SK-N-MC (cell line): ENCODE results near the gene PRR36.

ENCODE experiments used
- DNase-seq: peaks from one replicate; pipeline ENCODE4 v3.0.0-alpha.2; 2011; ENCODE audit warnings: low read depth, low spot score
- H3K27ac ChIP-seq: fragments of 200-600 bp; sonication (generic); 2 replicates; pipeline ENCODE4 v1.5.1; 2016; ENCODE audit warnings: mixed run types
- H3K36me3 ChIP-seq: fragments of 200-600 bp; sonication (generic); 2 replicates; pipeline ENCODE4 v1.6.1; 2017; ENCODE audit warnings: antibody characterized with exemption, low read length, mixed read lengths; ENCODE audit not compliant: insufficient read depth
- H3K4me3 ChIP-seq: fragments of 200-600 bp; sonication (generic); 2 replicates; pipeline ENCODE4 v1.5.1; 2016
- H3K9ac ChIP-seq: fragments of 200-600 bp; sonication (generic); 2 replicates; pipeline ENCODE4 v1.8.0; 2017; ENCODE audit warnings: mixed run types, mixed read lengths; ENCODE audit not compliant: insufficient read length
- H3K9me3 ChIP-seq: fragments of 200-600 bp; sonication (generic); 2 replicates; pipeline ENCODE4 v1.6.1; 2017; ENCODE audit warnings: low read depth, mild to moderate bottlenecking, antibody characterized with exemption, low read length, moderate library complexity, mixed read lengths
- EZH2 ChIP-seq: fragments of 200-600 bp; sonication (generic); IDR thresholded peaks from one replicate; pipeline ENCODE4 v1.6.1; 2017; ENCODE audit warnings: antibody characterized with exemption
- FOXP2 ChIP-seq: optimal IDR thresholded peaks from 2 replicates; pipeline ENCODE3; 2011; ENCODE audit warnings: mild to moderate bottlenecking, moderate library complexity; ENCODE audit not compliant: insufficient read depth; ENCODE audit errors: extremely low read length, control extremely low read depth
- POLR2AphosphoS5 ChIP-seq: IDR thresholded peaks from 2 replicates; pipeline ENCODE4 v1.6.1; 2012; ENCODE audit warnings: mild to moderate bottlenecking, low read depth, low read length, borderline replicate concordance

Gene PRR36

DNA sequence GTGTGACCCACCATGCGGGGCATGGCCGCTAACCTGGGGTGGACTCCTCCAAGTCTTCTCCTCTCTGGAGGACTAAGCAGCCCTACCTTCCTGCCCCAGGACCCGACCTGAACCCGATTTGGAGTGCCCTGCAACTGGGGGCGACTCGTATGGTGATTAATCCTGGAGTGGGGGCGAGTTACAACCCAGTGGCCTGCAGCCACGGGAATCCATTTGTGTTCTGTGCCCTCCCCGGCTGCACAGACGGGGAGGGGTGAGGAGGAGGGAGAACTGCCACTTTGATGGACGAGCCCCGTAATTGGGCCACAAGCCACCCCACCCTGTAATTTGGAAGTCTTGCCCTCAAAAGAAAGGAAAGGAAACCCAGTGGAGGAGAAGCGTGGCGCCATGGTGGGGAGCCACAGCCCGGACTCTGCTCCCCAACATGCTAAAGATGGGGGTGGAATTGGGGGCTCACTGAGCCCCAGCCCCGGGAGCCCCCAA, 18.0 kb downstream of the PRR36 start:
- TF ChIP-seq EZH2 (no peak), FOXP2 (no peak), POLR2AphosphoS5 (no peak)
- H3K9ac ChIP-seq, result no peak overlapping the region
- no peak overlapping the region for H3K4me3 ChIP-seq
- H3K9me3 ChIP-seq, result no peaks in the 10 kb centered on the region
- H3K36me3 ChIP-seq, result no peaks in the 10 kb centered on the region
- H3K27ac ChIP-seq, result no peak overlapping the region
- DNase-seq, result no peak

DNA sequence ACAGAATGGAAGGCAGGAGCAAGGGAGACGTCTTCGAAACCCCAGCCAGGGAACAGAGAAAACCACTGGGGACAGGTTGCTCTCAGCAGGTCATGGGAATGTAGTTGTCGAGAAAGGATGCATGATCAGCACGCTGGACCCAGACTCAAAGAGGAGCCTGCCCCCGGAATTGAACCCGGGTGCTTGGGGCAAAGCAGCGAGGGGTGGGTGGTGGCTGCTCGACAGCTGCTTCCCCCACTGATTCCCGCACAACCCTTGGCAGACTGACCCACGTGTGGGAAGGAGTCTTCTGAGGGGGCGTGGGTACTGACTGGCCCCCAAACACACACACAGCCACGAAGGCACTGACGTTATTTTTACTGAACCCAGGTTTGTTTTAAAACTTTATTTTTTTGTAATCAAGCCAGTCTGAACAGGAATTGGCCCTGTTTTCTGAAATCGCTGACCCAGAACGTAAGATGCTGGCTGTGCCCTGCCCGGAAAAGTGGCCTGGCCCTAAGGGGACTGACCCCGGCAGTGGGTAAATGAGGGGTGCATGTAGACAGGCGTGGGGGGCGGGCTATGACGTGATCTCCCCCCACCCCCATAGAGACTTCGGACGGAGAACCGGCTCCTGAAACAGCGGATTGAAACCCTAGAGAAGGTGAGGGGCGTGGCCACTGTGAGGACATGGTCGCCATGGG, 18.6 kb downstream of the PRR36 start:
- no peak overlapping the region for H3K9ac ChIP-seq
- TF ChIP-seq EZH2 (no peak), POLR2AphosphoS5 (no peak), FOXP2 (no peak)
- H3K9me3 ChIP-seq, result no peaks in the 10 kb centered on the region
- H3K27ac ChIP-seq, result no peak overlapping the region
- no peaks in the 10 kb centered on the region for H3K36me3 ChIP-seq
- no peak for DNase-seq
- H3K4me3 ChIP-seq, result no peak overlapping the region

DNA sequence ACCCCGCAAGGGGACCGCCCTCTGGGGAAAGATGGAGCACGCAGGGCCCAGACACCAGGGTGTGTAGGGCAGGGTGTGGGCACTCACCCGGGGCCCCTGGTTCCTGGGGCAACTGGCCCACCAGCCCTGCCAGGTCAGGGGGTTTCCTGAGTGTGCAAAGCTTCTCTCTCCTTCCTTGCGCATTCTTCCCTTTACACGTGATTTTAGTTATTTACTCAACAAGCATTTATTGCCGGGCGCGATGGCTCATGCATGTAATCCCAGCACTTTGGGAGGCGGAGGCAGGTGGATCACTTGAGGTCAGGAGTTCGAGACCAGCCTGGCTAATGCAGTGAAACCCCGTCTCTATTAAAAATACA, 20.4 kb downstream of the PRR36 start:
- H3K36me3 ChIP-seq, result no peaks in the 10 kb centered on the region
- H3K4me3 ChIP-seq, result no peak overlapping the region
- H3K9ac ChIP-seq, result no peak overlapping the region
- no peak for TF ChIP-seq POLR2AphosphoS5
- no peak overlapping the region for H3K27ac ChIP-seq
- H3K9me3 ChIP-seq, result no peaks in the 10 kb centered on the region
- no peak for DNase-seq

DNA sequence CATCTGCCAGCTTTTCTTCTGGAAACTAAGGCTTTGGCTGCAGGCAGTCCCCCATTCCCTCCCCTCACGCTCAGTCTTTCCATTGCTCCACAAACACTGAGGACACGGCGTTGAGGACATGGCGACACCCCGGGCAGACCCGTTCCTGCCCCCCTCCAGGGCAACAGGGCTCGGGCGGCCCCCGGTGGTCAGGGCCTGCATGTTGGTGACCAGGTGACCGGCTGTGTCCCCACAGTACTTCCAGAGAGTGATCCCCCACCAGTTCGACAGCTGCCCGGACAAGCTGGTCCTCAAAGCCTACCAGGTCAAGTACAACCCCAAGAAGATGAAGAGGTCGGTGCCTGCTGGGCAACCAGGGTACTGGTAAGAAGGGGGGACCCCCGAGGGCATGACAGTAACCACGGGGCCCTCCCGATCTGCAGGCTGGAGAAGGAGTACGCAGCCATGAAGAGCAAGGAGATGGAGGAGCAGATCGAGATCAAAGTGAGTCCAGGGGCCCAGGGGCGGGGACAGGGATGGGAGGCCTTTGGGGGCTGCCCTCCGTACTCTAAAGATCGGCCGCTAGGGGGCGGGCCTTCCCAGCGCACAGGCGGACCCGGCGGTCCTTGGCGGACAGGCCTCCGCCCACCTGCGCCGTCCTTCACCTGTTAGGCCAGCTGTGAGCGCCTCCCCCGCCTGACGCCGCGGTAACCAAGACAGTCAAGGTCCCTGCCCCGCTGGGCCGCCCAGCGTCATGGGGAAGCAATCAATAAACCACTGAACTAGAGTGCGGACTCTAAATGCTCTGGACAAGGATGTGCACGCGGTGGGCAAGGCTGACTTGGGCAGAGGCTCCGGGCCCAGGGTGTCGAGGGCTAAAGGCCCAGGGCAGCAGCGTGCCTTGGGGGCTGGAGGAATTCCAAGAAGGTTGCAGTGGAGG, 21.1 kb downstream of the PRR36 start:
- TF ChIP-seq FOXP2 (no peak), EZH2 (no peak), POLR2AphosphoS5 (no peak)
- H3K4me3 ChIP-seq, result no peak overlapping the region
- no peaks in the 10 kb centered on the region for H3K9me3 ChIP-seq
- DNase-seq, result no peak
- H3K36me3 ChIP-seq, result no peaks in the 10 kb centered on the region
- no peak overlapping the region for H3K27ac ChIP-seq
- no peak overlapping the region for H3K9ac ChIP-seq

DNA sequence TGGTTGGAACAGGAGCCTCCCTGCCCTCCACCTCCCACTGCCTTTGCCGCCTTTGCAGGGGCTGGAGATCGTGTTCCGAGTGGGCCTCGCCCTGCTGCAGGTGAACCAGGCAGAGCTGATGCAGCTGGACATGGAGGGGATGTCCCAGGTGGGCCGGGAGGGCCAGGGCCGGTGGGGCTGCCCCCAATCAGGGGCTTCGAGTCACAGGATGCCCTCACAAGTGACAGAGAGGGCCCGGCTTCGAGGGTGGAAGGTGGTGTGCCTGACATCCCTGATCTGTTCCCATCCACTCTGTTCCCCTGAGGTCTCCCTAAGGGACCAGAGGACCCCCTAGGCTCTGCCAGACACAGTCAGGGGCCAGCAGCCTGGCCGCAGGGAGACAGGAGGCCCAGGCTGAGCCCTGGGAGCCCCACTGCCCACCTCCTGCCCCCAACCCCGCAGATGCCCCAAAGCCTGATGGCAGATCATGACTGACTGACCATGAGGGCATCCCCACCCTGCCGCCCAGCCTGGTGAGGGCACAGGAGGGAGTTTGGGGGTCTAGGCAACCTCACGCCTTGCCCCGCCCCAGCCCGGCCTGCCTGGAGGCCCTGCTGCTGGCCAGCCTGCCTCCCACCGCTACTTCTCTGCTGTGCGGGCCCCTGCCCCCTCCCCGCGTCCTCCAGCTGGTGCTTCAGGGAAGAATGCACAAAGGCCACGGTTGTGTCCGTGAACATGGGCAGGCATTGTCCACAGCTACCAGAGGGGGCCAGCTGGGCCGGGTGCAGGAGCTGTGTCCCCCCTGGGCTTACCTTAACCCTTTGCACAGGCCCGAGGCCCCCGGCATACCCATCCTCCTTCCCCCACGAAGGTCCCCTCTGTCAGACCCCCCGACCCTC, 22.3 kb downstream of the PRR36 start:
- Histone ChIP-seq H3K36me3 (no peaks in the 10 kb centered on the region), H3K9me3 (no peaks in the 10 kb centered on the region), H3K4me3 (no peak overlapping the region), H3K27ac (no peak overlapping the region), H3K9ac (no peak overlapping the region)
- TF ChIP-seq POLR2AphosphoS5 (no peak), EZH2 (no peak)
- no peak for DNase-seq

DNA sequence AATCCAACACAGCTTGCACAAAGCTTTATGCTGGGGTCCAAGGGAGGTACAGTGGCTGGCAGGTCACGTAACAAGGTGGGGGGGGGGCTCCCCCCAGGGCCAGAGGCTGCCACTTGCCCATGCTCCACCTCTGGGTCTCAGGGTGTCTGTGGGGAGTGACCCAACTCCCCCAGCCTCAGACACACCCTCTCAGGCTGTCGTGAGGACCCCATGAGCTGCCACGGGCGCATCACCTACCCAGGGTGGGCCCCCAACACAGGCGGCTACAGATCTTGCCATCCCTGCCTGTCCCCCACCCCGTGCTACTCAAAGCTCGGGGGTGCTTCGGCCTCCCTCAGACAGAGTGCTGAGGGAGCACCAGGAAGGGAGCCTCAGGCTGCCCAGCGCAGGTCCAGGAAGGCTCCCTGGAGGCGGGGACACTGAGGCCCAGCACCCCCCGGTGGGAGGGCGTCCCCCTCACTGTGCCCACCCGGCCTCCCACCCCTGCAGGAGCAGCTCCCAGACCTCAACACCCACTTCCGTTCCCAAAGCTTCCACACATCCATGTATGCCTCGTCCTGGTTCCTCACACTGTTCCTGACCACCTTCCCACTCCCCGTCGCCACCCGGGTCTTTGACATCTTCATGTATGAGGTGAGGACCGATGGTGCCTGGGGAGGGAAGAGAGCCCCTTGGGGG, 23.1 kb downstream of the PRR36 start:
- Histone ChIP-seq H3K4me3 (no peak overlapping the region), H3K9me3 (no peaks in the 10 kb centered on the region), H3K9ac (no peak overlapping the region), H3K27ac (no peak overlapping the region), H3K36me3 (no peaks in the 10 kb centered on the region)
- DNase-seq, result no peak
- TF ChIP-seq FOXP2 (no peak), POLR2AphosphoS5 (no peak), EZH2 (no peak)

DNA sequence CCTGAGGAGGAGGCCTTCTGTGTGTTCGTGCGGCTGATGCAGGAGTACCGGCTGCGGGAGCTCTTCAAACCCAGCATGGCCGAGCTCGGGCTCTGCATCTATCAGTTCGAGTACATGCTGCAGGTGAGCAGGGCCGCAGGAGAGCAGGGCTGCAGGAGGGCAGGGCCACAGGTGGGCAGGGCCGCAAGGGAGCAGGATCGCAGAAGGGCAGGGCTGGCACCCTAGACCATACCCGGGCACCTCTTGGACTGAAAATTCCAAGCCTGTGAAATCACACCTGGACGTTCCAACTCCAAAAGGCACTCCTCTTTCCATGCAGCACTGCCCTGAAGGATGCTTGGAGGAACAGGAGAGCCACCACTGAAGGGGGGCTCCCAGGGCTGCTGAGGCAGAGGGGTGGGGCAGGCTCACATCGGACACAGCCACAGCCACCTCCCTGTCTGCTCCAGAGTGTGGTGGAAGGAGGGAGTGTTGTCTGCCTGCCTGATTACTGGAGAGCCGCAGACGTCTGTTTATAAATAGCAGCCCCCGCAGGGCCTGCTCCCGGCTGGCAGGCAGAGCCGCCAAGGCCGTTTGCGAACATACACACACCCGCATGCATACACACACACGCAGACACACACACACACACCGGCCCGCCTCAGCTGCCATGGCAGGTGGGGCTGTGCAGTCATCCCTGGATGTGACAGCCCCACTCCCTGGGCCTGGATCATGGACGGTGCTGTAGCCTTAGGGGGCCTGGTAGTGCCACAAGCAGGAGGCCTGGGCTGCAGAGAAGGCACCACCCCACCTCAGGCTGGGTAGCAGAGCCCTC, 24.0 kb downstream of the PRR36 start:
- TF ChIP-seq POLR2AphosphoS5 (no peak), EZH2 (no peak), FOXP2 (no peak)
- Histone ChIP-seq H3K36me3 (no peaks in the 10 kb centered on the region), H3K9ac (no peak overlapping the region), H3K27ac (no peak overlapping the region), H3K9me3 (no peaks in the 10 kb centered on the region), H3K4me3 (no peak overlapping the region)
- DNase-seq, result no peak
